Effector CD4-positive, alpha-beta T cell (primary cell): Measurements from ENCODE around the gene NOC2L.
A peak's percentile ranks its signal among the peaks of the same experiment; 100 is the strongest.

Source experiments
- DNase-seq: peaks from one replicate; pipeline ENCODE4 v3.0.0-alpha.2; 2020

Gene NOC2L

GRCh38 chr1:974293-974640 lies 15.2 kb upstream of the NOC2L start:
- no peak for DNase-seq

GRCh38 chr1:973459-974292 lies 14.6 kb upstream of the NOC2L start:
- no peak for DNase-seq

- DNase-seq, result no peak
These were observed 13.8 kb upstream of the NOC2L start for GRCh38 chr1:972726-973458.

GRCh38 chr1:971751-972506 lies 12.9 kb upstream of the NOC2L start:
- DNase-seq, result no peak

- DNase-seq, result no peak
These were observed 12.1 kb upstream of the NOC2L start for GRCh38 chr1:970973-971730.

- DNase-seq, result no peak
These were observed 11.4 kb upstream of the NOC2L start for GRCh38 chr1:970242-970972.

- no peak for DNase-seq
These were observed 10.3 kb upstream of the NOC2L start for GRCh38 chr1:969260-969855.

GRCh38 chr1:967466-968343 lies 8.6 kb upstream of the NOC2L start:
- no peak for DNase-seq

- peak; percentile 71 for DNase-seq
These were observed 7.7 kb upstream of the NOC2L start for GRCh38 chr1:966704-967300.

- no peak for DNase-seq
These were observed 7.2 kb upstream of the NOC2L start, which contains the start of gene PLEKHN1 for GRCh38 chr1:966135-966703. TSS of gene PLEKHN1 (plus strand) at chr1:966482. CDS start at chr1:966532, 50 bp downstream.

GRCh38 chr1:965526-966134 lies 6.6 kb upstream of the NOC2L start:
- no peak for DNase-seq

GRCh38 chr1:964691-965525 lies 5.9 kb upstream of the NOC2L start:
- DNase-seq, result no peak

- DNase-seq, result no peak
These were observed 4.9 kb upstream of the NOC2L start for GRCh38 chr1:963746-964525.

GRCh38 chr1:963301-963651 lies 4.2 kb upstream of the NOC2L start:
- no peak for DNase-seq

GRCh38 chr1:962381-963300 lies 3.6 kb upstream of the NOC2L start:
- DNase-seq, result no peak

GRCh38 chr1:961132-961669 lies 2.1 kb upstream of the NOC2L start:
- no peak for DNase-seq
